HG02970 (cell line): ENCODE measurements around the gene LCN9.
"Not testable (repeated sequence)": the region's sequence is repeated elsewhere in the genome, so short reads cannot be mapped to it uniquely, and the experiment has no call there.

ENCODE experiments used
- ATAC-seq: cut with Tn5 transposase; IDR thresholded peaks from one replicate; pipeline ENCODE4 v1.9.1; 2021; ENCODE audit warnings: mild to moderate bottlenecking, moderate library complexity, moderate number of reproducible peaks; ENCODE audit not compliant: unreplicated experiment, low FRiP score

Gene LCN9

GRCh38 chr9:135662758-135663450, at the start of gene LCN9:
LCN9 (plus strand) TSS chr9:135663309; CDS start chr9:135663322, 13 bp downstream.
- no peak for ATAC-seq

GRCh38 chr9:135613946-135614805, 48.9 kb upstream of the LCN9 start:
- ATAC-seq, result no peak

GRCh38 chr9:135614821-135615665, 48.1 kb upstream of the LCN9 start:
- no peak for ATAC-seq

GRCh38 chr9:135615666-135616618, 47.2 kb upstream of the LCN9 start:
- ATAC-seq, result no peak

GRCh38 chr9:135616619-135617537, 46.2 kb upstream of the LCN9 start:
- ATAC-seq, result no peak

GRCh38 chr9:135617538-135617900, 45.6 kb upstream of the LCN9 start:
- ATAC-seq, result no peak

GRCh38 chr9:135617991-135618411, 45.1 kb upstream of the LCN9 start:
- no peak for ATAC-seq

- no peak for ATAC-seq
Observed at GRCh38 chr9:135618866-135619598, 44.1 kb upstream of the LCN9 start.

GRCh38 chr9:135619599-135619886, 43.6 kb upstream of the LCN9 start:
- ATAC-seq, result no peak

- no peak for ATAC-seq
Observed at GRCh38 chr9:135620558-135620957, 42.6 kb upstream of the LCN9 start.

GRCh38 chr9:135622415-135623020, 40.6 kb upstream of the LCN9 start:
- ATAC-seq, result no peak

- no peak for ATAC-seq
Observed at GRCh38 chr9:135624282-135624681, 38.8 kb upstream of the LCN9 start.

GRCh38 chr9:135632841-135633240, 30.3 kb upstream of the LCN9 start:
- no peak for ATAC-seq

- not testable (repeated sequence) for ATAC-seq
Observed at GRCh38 chr9:135636930-135637530, 26.1 kb upstream of the LCN9 start.

- ATAC-seq, result no peak
Observed at GRCh38 chr9:135639196-135639595, 23.9 kb upstream of the LCN9 start, which contains the start of gene GLT6D1. GLT6D1 (minus strand) TSS chr9:135639540; CDS start chr9:135639187, 353 bp downstream.

- ATAC-seq, result no peak
Observed at GRCh38 chr9:135641047-135641446, 22.1 kb upstream of the LCN9 start.

GRCh38 chr9:135641745-135642144, 21.4 kb upstream of the LCN9 start:
- ATAC-seq, result no peak
